ENCODE data around the gene EXD3. TPM values are rescaled to one million over a fixed set of nuclear protein-coding genes. Genes with fewer than 3 reads are reported as not detected.

Gene EXD3
- total RNA-seq, result 11.5 and 14.7 TPM in 2 replicates

GRCh38 chr9:137422604-137423513 lies at the start of gene EXD3, which contains the start of gene NOXA1:
Gene EXD3 (minus strand): TSS chr9:137423162. CDS start chr9:137395357, 27,805 bp downstream.
Gene NOXA1 (plus strand): TSS chr9:137423393. CDS start chr9:137423530, 137 bp downstream.

GRCh38 chr9:137459152-137459600 lies 36.2 kb upstream of the EXD3 start, which contains the start of gene NSMF:
Gene NSMF (minus strand): TSS chr9:137459334. CDS start chr9:137459102, 232 bp downstream.

GRCh38 chr9:137441289-137441934 lies 18.4 kb upstream of the EXD3 start, which contains the start of gene ENTPD8:
Gene ENTPD8 (minus strand): TSS chr9:137441357. CDS start chr9:137438285, 3,072 bp downstream.

GRCh38 chr9:137302118-137302448 lies 120.9 kb downstream of the EXD3 start, which contains the start of gene NRARP:
Gene NRARP (minus strand): TSS chr9:137302271. CDS start chr9:137301928, 343 bp downstream.

GRCh38 chr9:137277329-137278041 lies 145.5 kb downstream of the EXD3 start, which contains the start of gene TOR4A:
Gene TOR4A (plus strand): TSS chr9:137277726. CDS start chr9:137278690, 964 bp downstream.

Other genes with a start within 250 kb of the EXD3 start
- 24.6 and 33.7 TPM in 2 replicates for gene ANAPC2, start 234.6 kb downstream of the EXD3 start, total RNA-seq
- 42.6 and 53.3 TPM in 2 replicates for gene SSNA1, start 234.5 kb downstream of the EXD3 start, total RNA-seq
- gene TPRN, start 222.4 kb downstream of the EXD3 start, total RNA-seq, result 6.1 and 9.5 TPM in 2 replicates
- 36.8 and 39.2 TPM in 2 replicates for gene TMEM203, start 217.5 kb downstream of the EXD3 start, total RNA-seq
- gene NDOR1, start 217.5 kb downstream of the EXD3 start, total RNA-seq, result 4.5 and 6.3 TPM in 2 replicates
- 1.2 and 2.8 TPM in 2 replicates for gene RNF208, start 200.9 kb downstream of the EXD3 start, total RNA-seq
- gene CYSRT1, start 198.0 kb downstream of the EXD3 start, total RNA-seq, result 0.33 and 0.66 TPM in 2 replicates
- 0.07 TPM in 1 of 2 replicates, not detected in the other for gene RNF224, start 195.7 kb downstream of the EXD3 start, total RNA-seq
- gene SLC34A3, start 192.3 kb downstream of the EXD3 start, total RNA-seq, result not detected in 2 replicates
- 145 and 163 TPM in 2 replicates for gene TUBB4B, start 181.9 kb downstream of the EXD3 start, total RNA-seq
- not detected in 2 replicates for gene STPG3, start 171.9 kb downstream of the EXD3 start, total RNA-seq
- 59.5 and 64.4 TPM in 2 replicates for gene NELFB, start 167.8 kb downstream of the EXD3 start, total RNA-seq
- 19.7 and 47.4 TPM in 2 replicates for gene TOR4A, start 145.4 kb downstream of the EXD3 start, total RNA-seq
- gene NRARP, start 120.9 kb downstream of the EXD3 start, total RNA-seq, result 0.13 and 0.20 TPM in 2 replicates
- 0.36 and 0.46 TPM in 2 replicates for gene NOXA1, start 231 bp upstream of the EXD3 start, total RNA-seq
- not detected in 2 replicates for gene ENTPD8, start 18.2 kb upstream of the EXD3 start, total RNA-seq
- gene NSMF, start 36.2 kb upstream of the EXD3 start, total RNA-seq, result 20.3 and 36.7 TPM in 2 replicates
- gene PNPLA7, start 127.2 kb upstream of the EXD3 start, total RNA-seq, result 1.1 and 2.0 TPM in 2 replicates
- gene MRPL41, start 128.7 kb upstream of the EXD3 start, total RNA-seq, result 21.7 and 30.8 TPM in 2 replicates
- 16.0 and 25.2 TPM in 2 replicates for gene DPH7, start 155.8 kb upstream of the EXD3 start, total RNA-seq
- gene ZMYND19, start 167.3 kb upstream of the EXD3 start, total RNA-seq, result 13.4 and 21.1 TPM in 2 replicates
- 13.4 and 20.2 TPM in 2 replicates for gene ARRDC1, start 182.5 kb upstream of the EXD3 start, total RNA-seq
- gene EHMT1, start 195.8 kb upstream of the EXD3 start, total RNA-seq, result 48.9 and 60.2 TPM in 2 replicates

Measured in smooth muscle cell of the pulmonary artery (primary cell).